Panc1 (cell line): Measurements from ENCODE around the gene ZNF333. TPM values are rescaled to one million over a fixed set of nuclear protein-coding genes. Genes with fewer than 3 reads are reported as not detected.
"Not testable (repeated sequence)": the region's sequence is repeated elsewhere in the genome, so short reads cannot be mapped to it uniquely, and the experiment has no call there.

ENCODE experiments used
- ATAC-seq: fragments of 200-7000 bp; cut with Tn5 transposase; 2 replicates; pipeline ENCODE4 v1.9.1; 2020; ENCODE audit warnings: mild to moderate bottlenecking, moderate library complexity
- BruUV-seq: library from RNA; stranded (reverse); fragments of 400-500 nt; replicated peaks from 2 replicates; lab custom pipeline; 2021; lab: Mats Ljungman, UMichigan
- CTCF ChIA-PET: fragments of 300-600 bp; sonication (Branson Sonifier 250); formaldehyde crosslinking; loops from one replicate; lab custom pipeline; 2022; ENCODE audit warnings: antibody characterized with exemption; lab: Charles Lee
- POLR2A ChIA-PET: fragments of 300-600 bp; sonication (Branson Sonifier 250); formaldehyde crosslinking; loops from one replicate; lab custom pipeline; 2022; ENCODE audit warnings: antibody characterized with exemption; lab: Charles Lee
- DNase-seq: peaks from one replicate; pipeline ENCODE4 v3.0.0-alpha.2; 2010; ENCODE audit warnings: low read depth, low spot score
- H3K27ac ChIP-seq: 2 replicates; pipeline ENCODE4 v1.5.1; 2011; ENCODE audit warnings: mild to moderate bottlenecking, low read length, inconsistent platforms
- H3K27me3 ChIP-seq: fragments of 200-500 bp; sonication (Bioruptor generic); 2 replicates; pipeline ENCODE4 v1.6.0; 2014; ENCODE audit warnings: low read length, inconsistent platforms; ENCODE audit not compliant: control insufficient read depth, insufficient read depth
- H3K36me3 ChIP-seq: fragments of 200-500 bp; sonication (Bioruptor generic); 2 replicates; pipeline ENCODE4 v1.5.1; 2014; ENCODE audit warnings: inconsistent platforms, mild to moderate bottlenecking, low read length, moderate library complexity; ENCODE audit not compliant: control insufficient read depth, insufficient read depth
- H3K4me1 ChIP-seq: 2 replicates; pipeline ENCODE4 v1.5.1; 2011; ENCODE audit warnings: inconsistent platforms, mild to moderate bottlenecking, low read length, moderate library complexity; ENCODE audit not compliant: control insufficient read depth, insufficient read depth
- H3K4me3 ChIP-seq, 2 experiments: 2 replicates each; pipeline ENCODE4 v1.5.1; 2011 to 2012; ENCODE audit warnings: low read depth in 2 of 2, low read length in 2 of 2, mild to moderate bottlenecking in 2 of 2, inconsistent platforms in 1 of 2, moderate library complexity in 1 of 2
- H3K9me3 ChIP-seq: fragments of 200-500 bp; sonication (Bioruptor generic); 2 replicates; pipeline ENCODE4 v1.5.1; 2014; ENCODE audit warnings: low read depth, mild to moderate bottlenecking, inconsistent platforms, low read length, moderate library complexity; ENCODE audit not compliant: control insufficient read depth, insufficient read depth
- POLR2AphosphoS5 ChIP-seq: IDR thresholded peaks from 2 replicates; pipeline ENCODE4 v1.6.1; 2012; ENCODE audit warnings: mild to moderate bottlenecking, low read depth, low read length, moderate library complexity
- REST ChIP-seq, 2 experiments: IDR thresholded peaks; 2 replicates each; pipeline ENCODE4 v1.6.1; 2011 to 2012; ENCODE audit warnings: low read depth in 2 of 2, control low read depth in 1 of 2, low read length in 1 of 2, mild to moderate bottlenecking in 1 of 2, moderate library complexity in 1 of 2; ENCODE audit not compliant: insufficient read depth in 1 of 2
- SIN3A ChIP-seq: IDR thresholded peaks from 2 replicates; pipeline ENCODE4 v1.6.1; 2012; ENCODE audit warnings: low read depth, mild to moderate bottlenecking, low read length, moderate library complexity, borderline replicate concordance; ENCODE audit not compliant: insufficient read depth
- TCF7L2 ChIP-seq: IDR thresholded peaks from 2 replicates; pipeline ENCODE4 v1.6.1; 2011; ENCODE audit warnings: mild to moderate bottlenecking, low read depth, low read length, inconsistent platforms
- in situ Hi-C: cut with HindIII; loops from 2 replicates; pipeline ENCODE4 v1.10.0; 2016; ENCODE audit warnings: low sequenced_read_pairs, low pct_unique_long_range_greater_than_20kb
- intact Hi-C: fragments of 100-400 bp; cut with micrococcal nuclease; formaldehyde crosslinking; loops from one replicate; pipeline ENCODE4 v1.10.0; 2022; ENCODE audit not compliant: unreplicated experiment
- total RNA-seq: library from RNA; stranded (reverse); gene quantifications from one replicate; pipeline ENCODE4 v1.2.1, GENCODE V29; 2021; ENCODE audit not compliant: unreplicated experiment
- TF ChIP-seq, protein P1 (sequence below): fragments of 450-650 bp; IDR thresholded peaks from 2 replicates; pipeline ENCODE4 v1.5.1; 2017; ENCODE audit warnings: mild to moderate bottlenecking

Gene ZNF333
- total RNA-seq, 1 experiment from 2014 or later, result 9.2 TPM

DNA sequence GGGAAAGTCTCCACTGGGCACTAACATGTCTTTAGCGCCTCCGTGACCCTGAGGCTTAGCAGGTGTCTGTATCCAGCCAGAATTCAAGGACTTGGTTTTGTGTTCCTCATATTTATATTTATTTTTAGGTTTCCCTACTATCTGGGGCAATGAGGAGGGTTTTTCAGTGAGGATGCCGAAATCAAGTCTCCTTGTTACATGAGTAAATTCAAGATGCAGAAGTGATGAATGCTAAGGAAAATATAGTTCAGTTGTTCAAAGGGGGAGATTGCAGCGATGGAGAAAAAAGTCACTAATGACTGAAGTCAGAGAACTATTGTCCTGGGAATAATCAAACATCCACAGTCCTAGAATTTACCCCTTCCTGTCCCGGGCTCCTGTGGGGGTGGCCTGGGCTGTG lies 89.3 kb downstream of the ZNF333 start:
- no peaks in the 10 kb centered on the region; the same call in 1 of the 2 replicates for H3K36me3 ChIP-seq
- ChIA-PET CTCF (no interaction called here), POLR2A (no interaction called here)
- TF ChIP-seq TCF7L2, result no peak
- TF ChIP-seq, protein P1, sequence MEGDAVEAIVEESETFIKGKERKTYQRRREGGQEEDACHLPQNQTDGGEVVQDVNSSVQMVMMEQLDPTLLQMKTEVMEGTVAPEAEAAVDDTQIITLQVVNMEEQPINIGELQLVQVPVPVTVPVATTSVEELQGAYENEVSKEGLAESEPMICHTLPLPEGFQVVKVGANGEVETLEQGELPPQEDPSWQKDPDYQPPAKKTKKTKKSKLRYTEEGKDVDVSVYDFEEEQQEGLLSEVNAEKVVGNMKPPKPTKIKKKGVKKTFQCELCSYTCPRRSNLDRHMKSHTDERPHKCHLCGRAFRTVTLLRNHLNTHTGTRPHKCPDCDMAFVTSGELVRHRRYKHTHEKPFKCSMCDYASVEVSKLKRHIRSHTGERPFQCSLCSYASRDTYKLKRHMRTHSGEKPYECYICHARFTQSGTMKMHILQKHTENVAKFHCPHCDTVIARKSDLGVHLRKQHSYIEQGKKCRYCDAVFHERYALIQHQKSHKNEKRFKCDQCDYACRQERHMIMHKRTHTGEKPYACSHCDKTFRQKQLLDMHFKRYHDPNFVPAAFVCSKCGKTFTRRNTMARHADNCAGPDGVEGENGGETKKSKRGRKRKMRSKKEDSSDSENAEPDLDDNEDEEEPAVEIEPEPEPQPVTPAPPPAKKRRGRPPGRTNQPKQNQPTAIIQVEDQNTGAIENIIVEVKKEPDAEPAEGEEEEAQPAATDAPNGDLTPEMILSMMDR, result no peak
- in situ Hi-C loops (no loop called here), intact Hi-C loops (no loop called here)
- no peak for ATAC-seq
- no peak overlapping the region for H3K4me3 ChIP-seq
- no peaks in the 10 kb centered on the region for H3K9me3 ChIP-seq
- no peaks in the 10 kb centered on the region for H3K27me3 ChIP-seq
- H3K27ac ChIP-seq, result no peak overlapping the region
- no peaks in the 10 kb centered on the region for H3K4me1 ChIP-seq
- BruUV-seq, result no TSS peak
- DNase-seq, result no peak

GRCh38 chr19:14780622-14781225 lies 90.9 kb downstream of the ZNF333 start:
- ATAC-seq, result peak; percentile 52
- H3K9me3 ChIP-seq, H3K4me3 ChIP-seq, H3K36me3 ChIP-seq, H3K27me3 ChIP-seq, H3K4me1 ChIP-seq, DNase-seq, BruUV-seq, CTCF ChIA-PET, H3K27ac ChIP-seq, in situ Hi-C loops, intact Hi-C loops: not testable (repeated sequence)
- POLR2A ChIA-PET, result interaction anchor here (0.6 kb wide), 1 partner anchor 15 kb away, joined by 8 read pairs; no protein-coding TSS in a partner anchor

- CTCF ChIA-PET, H3K27me3 ChIP-seq, POLR2A ChIA-PET, H3K27ac ChIP-seq, DNase-seq, H3K4me3 ChIP-seq, H3K9me3 ChIP-seq, BruUV-seq, H3K36me3 ChIP-seq, ATAC-seq, H3K4me1 ChIP-seq, in situ Hi-C loops, intact Hi-C loops: not testable (repeated sequence)
These were observed 92.1 kb downstream of the ZNF333 start for GRCh38 chr19:14781713-14782536.

- no peak for DNase-seq
- POLR2A ChIA-PET, result no interaction called here
- H3K27ac ChIP-seq, result no peak overlapping the region
- H3K27me3 ChIP-seq, result no peaks in the 10 kb centered on the region
- no TSS peak for BruUV-seq
- H3K36me3 ChIP-seq, result no peaks in the 10 kb centered on the region
- TF ChIP-seq, protein P1, result no peak
- TF ChIP-seq POLR2AphosphoS5 (no peak), SIN3A (no peak), TCF7L2 (no peak), REST (IDR thresholded peaks at IDR 0.05; ENCODE audit: insufficient read depth in 1 of 2, low read depth in 2 of 2, low read length in 1 of 2) (no peak)
- H3K9me3 ChIP-seq, result no peaks in the 10 kb centered on the region
- no peak overlapping the region for H3K4me3 ChIP-seq
- CTCF ChIA-PET, result no interaction called here
- intact Hi-C loops, result no loop called here
- no peaks in the 10 kb centered on the region for H3K4me1 ChIP-seq
- no peak for ATAC-seq
- in situ Hi-C loops, result no loop called here
These were observed 93.0 kb downstream of the ZNF333 start for GRCh38 chr19:14782626-14783409.
